GM23338 (cell line): ENCODE measurements around the gene DHX58.

Source experiments
- CREB1 ChIP-seq: fragments of 250-450 bp; sonication (Bioruptor Pico); IDR thresholded peaks from 2 replicates; pipeline ENCODE4 v1.5.0; 2020; ENCODE audit warnings: low read depth, mild to moderate bottlenecking, moderate library complexity
- EZH2 ChIP-seq: fragments of 200-600 bp; sonication (generic); IDR thresholded peaks from one replicate; pipeline ENCODE4 v1.8.0; 2017; ENCODE audit warnings: antibody characterized with exemption, mild to moderate bottlenecking, low read depth; ENCODE audit not compliant: unreplicated experiment
- EZH2phosphoT487 ChIP-seq: fragments of 200-600 bp; sonication (generic); IDR thresholded peaks from one replicate; pipeline ENCODE4 v1.8.1; 2018; ENCODE audit warnings: antibody characterized with exemption; ENCODE audit not compliant: unreplicated experiment
- TF ChIP-seq, protein P1 (sequence below), 2 experiments: fragments of 200-600 bp in 1 of 2; sonication (generic) in 1 of 2; conservative IDR thresholded peaks; 2 replicates each; pipeline versions ENCODE4 v1.5.1 to v1.6.1; 2016 to 2017; ENCODE audit warnings: antibody characterized with exemption in 2 of 2, low read depth in 2 of 2, mild to moderate bottlenecking in 2 of 2, moderate library complexity in 1 of 2
- TF ChIP-seq, protein P2 (sequence below): IDR thresholded peaks from one replicate; pipeline ENCODE4 v1.6.1; 2018; ENCODE audit warnings: antibody characterized with exemption; ENCODE audit not compliant: unreplicated experiment

- TF ChIP-seq, protein P1, sequence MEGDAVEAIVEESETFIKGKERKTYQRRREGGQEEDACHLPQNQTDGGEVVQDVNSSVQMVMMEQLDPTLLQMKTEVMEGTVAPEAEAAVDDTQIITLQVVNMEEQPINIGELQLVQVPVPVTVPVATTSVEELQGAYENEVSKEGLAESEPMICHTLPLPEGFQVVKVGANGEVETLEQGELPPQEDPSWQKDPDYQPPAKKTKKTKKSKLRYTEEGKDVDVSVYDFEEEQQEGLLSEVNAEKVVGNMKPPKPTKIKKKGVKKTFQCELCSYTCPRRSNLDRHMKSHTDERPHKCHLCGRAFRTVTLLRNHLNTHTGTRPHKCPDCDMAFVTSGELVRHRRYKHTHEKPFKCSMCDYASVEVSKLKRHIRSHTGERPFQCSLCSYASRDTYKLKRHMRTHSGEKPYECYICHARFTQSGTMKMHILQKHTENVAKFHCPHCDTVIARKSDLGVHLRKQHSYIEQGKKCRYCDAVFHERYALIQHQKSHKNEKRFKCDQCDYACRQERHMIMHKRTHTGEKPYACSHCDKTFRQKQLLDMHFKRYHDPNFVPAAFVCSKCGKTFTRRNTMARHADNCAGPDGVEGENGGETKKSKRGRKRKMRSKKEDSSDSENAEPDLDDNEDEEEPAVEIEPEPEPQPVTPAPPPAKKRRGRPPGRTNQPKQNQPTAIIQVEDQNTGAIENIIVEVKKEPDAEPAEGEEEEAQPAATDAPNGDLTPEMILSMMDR (conservative IDR thresholded peaks at IDR 0.05; ENCODE audit: low read depth in 2 of 2) = no peak
- TF ChIP-seq, protein P2, sequence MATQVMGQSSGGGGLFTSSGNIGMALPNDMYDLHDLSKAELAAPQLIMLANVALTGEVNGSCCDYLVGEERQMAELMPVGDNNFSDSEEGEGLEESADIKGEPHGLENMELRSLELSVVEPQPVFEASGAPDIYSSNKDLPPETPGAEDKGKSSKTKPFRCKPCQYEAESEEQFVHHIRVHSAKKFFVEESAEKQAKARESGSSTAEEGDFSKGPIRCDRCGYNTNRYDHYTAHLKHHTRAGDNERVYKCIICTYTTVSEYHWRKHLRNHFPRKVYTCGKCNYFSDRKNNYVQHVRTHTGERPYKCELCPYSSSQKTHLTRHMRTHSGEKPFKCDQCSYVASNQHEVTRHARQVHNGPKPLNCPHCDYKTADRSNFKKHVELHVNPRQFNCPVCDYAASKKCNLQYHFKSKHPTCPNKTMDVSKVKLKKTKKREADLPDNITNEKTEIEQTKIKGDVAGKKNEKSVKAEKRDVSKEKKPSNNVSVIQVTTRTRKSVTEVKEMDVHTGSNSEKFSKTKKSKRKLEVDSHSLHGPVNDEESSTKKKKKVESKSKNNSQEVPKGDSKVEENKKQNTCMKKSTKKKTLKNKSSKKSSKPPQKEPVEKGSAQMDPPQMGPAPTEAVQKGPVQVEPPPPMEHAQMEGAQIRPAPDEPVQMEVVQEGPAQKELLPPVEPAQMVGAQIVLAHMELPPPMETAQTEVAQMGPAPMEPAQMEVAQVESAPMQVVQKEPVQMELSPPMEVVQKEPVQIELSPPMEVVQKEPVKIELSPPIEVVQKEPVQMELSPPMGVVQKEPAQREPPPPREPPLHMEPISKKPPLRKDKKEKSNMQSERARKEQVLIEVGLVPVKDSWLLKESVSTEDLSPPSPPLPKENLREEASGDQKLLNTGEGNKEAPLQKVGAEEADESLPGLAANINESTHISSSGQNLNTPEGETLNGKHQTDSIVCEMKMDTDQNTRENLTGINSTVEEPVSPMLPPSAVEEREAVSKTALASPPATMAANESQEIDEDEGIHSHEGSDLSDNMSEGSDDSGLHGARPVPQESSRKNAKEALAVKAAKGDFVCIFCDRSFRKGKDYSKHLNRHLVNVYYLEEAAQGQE = no peak
- TF ChIP-seq EZH2phosphoT487 = no peak
- TF ChIP-seq CREB1 (CRISPR knock-in tag) = no peak
- TF ChIP-seq EZH2 = no peak
Measured at GRCh38 chr17:42051645-42052044, 60.9 kb downstream of the DHX58 start.
